GM12878 (cell line): ENCODE results near the gene ZYX. TPM values are rescaled to one million over a fixed set of nuclear protein-coding genes. Genes with fewer than 3 reads are reported as not detected.

Source experiments
- ATAC-seq: fragments of 200-7000 bp; cut with Tn5 transposase; 3 replicates; pipeline ENCODE4 v1.9.1; 2020; ENCODE audit warnings: mild to moderate bottlenecking, moderate library complexity
- BruUV-seq: library from RNA; stranded (reverse); fragments of 400-500 nt; replicated peaks from 2 replicates; lab custom pipeline; 2021; lab: Mats Ljungman, UMichigan
- CTCF ChIA-PET: fragments of 300-600 bp; sonication (Branson Sonifier 250); formaldehyde crosslinking; extraction: SDS; loops from one replicate; lab custom pipeline; 2021; ENCODE audit warnings: inconsistent platforms; lab: Yijun Ruan, JAX
- POLR2A ChIA-PET: fragments of 350-600 bp; formaldehyde crosslinking; extraction: SDS; loops from one replicate; lab custom pipeline; 2021; ENCODE audit warnings: inconsistent platforms; lab: Charles Lee
- RAD21 ChIA-PET: fragments of 300-600 bp; sonication (Branson Sonifier 250); formaldehyde crosslinking; loops from one replicate; lab custom pipeline; 2023; ENCODE audit warnings: antibody characterized with exemption; ENCODE audit not compliant: unreplicated experiment; lab: Charles Lee
- SMC1A ChIA-PET: fragments of 300-600 bp; sonication (Branson Sonifier 250); formaldehyde crosslinking; loops from one replicate; lab custom pipeline; 2023; ENCODE audit not compliant: unreplicated experiment, uncharacterized antibody; lab: Charles Lee
- DNase-seq: peaks from one replicate; pipeline ENCODE4 v3.0.0-alpha.2; 2011; ENCODE audit warnings: low read depth, low spot score
- FAIRE-seq: peaks from 3 replicates; lab custom pipeline; 2011; peaks lifted over from hg19 to GRCh38; lab: Jason Lieb, UNC
- H2AFZ ChIP-seq: 2 replicates; pipeline ENCODE4 v1.6.0; 2011; ENCODE audit warnings: low read depth, low read length, control low read depth; ENCODE audit not compliant: control insufficient read depth
- H3K27ac ChIP-seq: 2 replicates; pipeline ENCODE4 v1.5.1; 2011; ENCODE audit warnings: control low read depth; ENCODE audit not compliant: control insufficient read depth, insufficient read depth
- H3K27me3 ChIP-seq, 2 experiments: replicated peaks in 1 of 2; 2 replicates each; pipeline versions ENCODE4 v1.6.0 to v1.6.1; 2011; ENCODE audit warnings: low read length in 1 of 2; ENCODE audit not compliant: control insufficient read depth in 2 of 2, insufficient read depth in 2 of 2
- H3K36me3 ChIP-seq, 2 experiments: 2 replicates each; pipeline ENCODE4 v1.5.1; 2011; ENCODE audit warnings: low read length in 1 of 2; ENCODE audit not compliant: control insufficient read depth in 2 of 2, insufficient read depth in 2 of 2
- H3K4me1 ChIP-seq: 2 replicates; pipeline ENCODE4 v1.6.1; 2011; ENCODE audit warnings: mild to moderate bottlenecking, low read length, moderate library complexity, mixed read lengths; ENCODE audit not compliant: control insufficient read depth, insufficient read depth
- H3K4me2 ChIP-seq: 2 replicates; pipeline ENCODE4 v1.6.0; 2011; ENCODE audit warnings: control low read depth; ENCODE audit not compliant: control insufficient read depth, insufficient read depth
- H3K4me3 ChIP-seq: fragments of 200-600 bp; sonication (generic); 2 replicates; pipeline ENCODE4 v1.5.1; 2016
- H3K79me2 ChIP-seq: 2 replicates; pipeline ENCODE4 v1.6.0; 2011; ENCODE audit warnings: low read length; ENCODE audit not compliant: control insufficient read depth, insufficient read depth
- H3K9ac ChIP-seq: 2 replicates; pipeline ENCODE4 v1.8.0; 2011; ENCODE audit warnings: low read length, control low read depth, mixed read lengths; ENCODE audit not compliant: control insufficient read depth, insufficient read depth
- H3K9me3 ChIP-seq: replicated peaks from 3 replicates; pipeline ENCODE4 v1.5.1; 2011; ENCODE audit warnings: mild to moderate bottlenecking, low read length; ENCODE audit not compliant: control insufficient read depth, insufficient read depth
- H4K20me1 ChIP-seq: 2 replicates; pipeline ENCODE4 v1.6.0; 2011; ENCODE audit not compliant: control insufficient read depth, insufficient read depth
- CEBPB ChIP-seq, 2 experiments: fragments of 150-350 bp in 1 of 2; IDR thresholded peaks; 2 replicates each; pipeline ENCODE4 v1.6.1; 2012 to 2014; ENCODE audit warnings: low read depth in 2 of 2, low read length in 2 of 2, borderline replicate concordance in 1 of 2, inconsistent platforms in 1 of 2
- CHD1 ChIP-seq: IDR thresholded peaks from 2 replicates; pipeline ENCODE4 v1.6.1; 2012; ENCODE audit warnings: low read depth, low read length, improper control_type of control experiment
- HDGF ChIP-seq: fragments of 450-650 bp; IDR thresholded peaks from 2 replicates; pipeline ENCODE4 v1.6.1; 2016; ENCODE audit warnings: antibody characterized with exemption
- IKZF2 ChIP-seq, 2 experiments: fragments of 450-650 bp; IDR thresholded peaks; 2 replicates each; pipeline ENCODE4 v1.6.1; 2017; ENCODE audit warnings: mild to moderate bottlenecking in 2 of 2, moderate library complexity in 2 of 2
- JUND ChIP-seq: IDR thresholded peaks from 2 replicates; pipeline ENCODE4 v1.6.1; 2012; ENCODE audit warnings: low read depth, mild to moderate bottlenecking, low read length, improper control_type of control experiment, moderate library complexity
- MEF2A ChIP-seq: IDR thresholded peaks from 2 replicates; pipeline ENCODE4 v1.6.1; 2011; ENCODE audit warnings: low read depth, mild to moderate bottlenecking, low read length, moderate library complexity; ENCODE audit not compliant: insufficient read depth
- MTA3 ChIP-seq: IDR thresholded peaks from 2 replicates; pipeline ENCODE4 v1.6.1; 2012; ENCODE audit warnings: low read length, inconsistent platforms, borderline replicate concordance
- MYB ChIP-seq: fragments of 150-350 bp; IDR thresholded peaks from 2 replicates; pipeline ENCODE4 v1.6.1; 2014; ENCODE audit warnings: mild to moderate bottlenecking, low read depth, low read length, borderline replicate concordance
- NFXL1 ChIP-seq: fragments of 450-650 bp; IDR thresholded peaks from 2 replicates; pipeline ENCODE4 v1.6.1; 2017; ENCODE audit warnings: antibody characterized with exemption, mild to moderate bottlenecking, borderline replicate concordance
- PML ChIP-seq: IDR thresholded peaks from 2 replicates; pipeline ENCODE4 v1.6.1; 2012; ENCODE audit warnings: low read length, inconsistent platforms
- POLR2AphosphoS5 ChIP-seq: IDR thresholded peaks from 2 replicates; pipeline ENCODE4 v1.6.1; 2011; ENCODE audit warnings: mild to moderate bottlenecking, low read length, inconsistent platforms
- RAD51 ChIP-seq: fragments of 450-650 bp; IDR thresholded peaks from 2 replicates; pipeline ENCODE4 v1.6.1; 2016; ENCODE audit warnings: moderate library complexity, mild to moderate bottlenecking, inconsistent platforms
- RFX5 ChIP-seq: IDR thresholded peaks from 2 replicates; pipeline ENCODE4 v1.6.1; 2011; ENCODE audit warnings: low read depth, low read length, improper control_type of control experiment
- SREBF1 ChIP-seq: IDR thresholded peaks from 2 replicates; pipeline ENCODE4 v1.6.1; 2012; ENCODE audit warnings: mild to moderate bottlenecking, low read length
- ZNF384 ChIP-seq: IDR thresholded peaks from 2 replicates; pipeline ENCODE4 v1.6.1; 2012; ENCODE audit warnings: low read depth, mild to moderate bottlenecking, low read length, improper control_type of control experiment, borderline replicate concordance
- WGBS: methylation state at CpG from one replicate; pipeline ENCODE4 v1.1.6; 2016; ENCODE audit warnings: low lambda C conversion rate; ENCODE audit not compliant: insufficient replicate concordance, insufficient coverage; ENCODE audit errors: missing lambda C conversion rate; 5-methylcytosine and 5-hydroxymethylcytosine counted together
- in situ Hi-C: fragments of 300-500 bp; cut with MboI; formaldehyde crosslinking; loops from 9 replicates; pipeline ENCODE4 v1.14.3; 2018; ENCODE audit warnings: mixed read lengths
- intact Hi-C: fragments of 100-400 bp; cut with micrococcal nuclease; formaldehyde crosslinking; loops from one replicate; pipeline ENCODE4 v1.14.2; 2022; ENCODE audit not compliant: unreplicated experiment
- polyA plus RNA-seq, 11 experiments: library from polyadenylated mRNA; depleted of rRNA in 4 of 11; unstranded in 6 of 11; stranded (reverse) in 5 of 11; fragments of >200 nt; fragmentation: Nextera tagmentation in 4 of 11; fragmentation: Illumina TruSeq in 1 of 11; extraction: Ambion mirVana in 4 of 11; extraction: Trizol in 1 of 11; gene quantifications; 1 replicate in 1 of 11; 2 replicates in 10 of 11; pipeline versions ENCODE4 v1.2.1 to v1.2.3, GENCODE V29; 2011 to 2016; ENCODE audit warnings: inconsistent platforms in 2 of 11, missing spikeins in 2 of 11, low read depth in 1 of 11
- total RNA-seq, 4 experiments: library from RNA; depleted of rRNA in 3 of 4; stranded (reverse); fragments of >200 nt in 3 of 4; fragmentation: Illumina TruSeq in 1 of 4; extraction: Trizol in 1 of 4; gene quantifications; 2 replicates each; pipeline versions ENCODE4 v1.2.1 to v1.2.3, GENCODE V29; 2013 to 2021
- TF ChIP-seq, protein P1 (sequence below): fragments of 450-650 bp; IDR thresholded peaks from 2 replicates; pipeline ENCODE4 v1.6.1; 2014; ENCODE audit warnings: mild to moderate bottlenecking
- TF ChIP-seq, protein P2 (sequence below): IDR thresholded peaks from 2 replicates; pipeline ENCODE4 v1.6.1; 2011; ENCODE audit warnings: borderline replicate concordance, low read depth, mild to moderate bottlenecking, moderate library complexity, low read length; ENCODE audit not compliant: insufficient read depth, poor library complexity, severe bottlenecking
- TF ChIP-seq, protein P3 (sequence below): fragments of 450-650 bp; IDR thresholded peaks from 2 replicates; pipeline ENCODE4 v1.6.1; 2017; ENCODE audit warnings: mild to moderate bottlenecking, moderate library complexity

Gene ZYX
- total and polyA plus RNA-seq, 10 of the 15 experiments (the other 5 are each of a cell fraction or from before 2014, with no cell fraction given) = 2.1 to 100 (median 27.6) TPM

DNA sequence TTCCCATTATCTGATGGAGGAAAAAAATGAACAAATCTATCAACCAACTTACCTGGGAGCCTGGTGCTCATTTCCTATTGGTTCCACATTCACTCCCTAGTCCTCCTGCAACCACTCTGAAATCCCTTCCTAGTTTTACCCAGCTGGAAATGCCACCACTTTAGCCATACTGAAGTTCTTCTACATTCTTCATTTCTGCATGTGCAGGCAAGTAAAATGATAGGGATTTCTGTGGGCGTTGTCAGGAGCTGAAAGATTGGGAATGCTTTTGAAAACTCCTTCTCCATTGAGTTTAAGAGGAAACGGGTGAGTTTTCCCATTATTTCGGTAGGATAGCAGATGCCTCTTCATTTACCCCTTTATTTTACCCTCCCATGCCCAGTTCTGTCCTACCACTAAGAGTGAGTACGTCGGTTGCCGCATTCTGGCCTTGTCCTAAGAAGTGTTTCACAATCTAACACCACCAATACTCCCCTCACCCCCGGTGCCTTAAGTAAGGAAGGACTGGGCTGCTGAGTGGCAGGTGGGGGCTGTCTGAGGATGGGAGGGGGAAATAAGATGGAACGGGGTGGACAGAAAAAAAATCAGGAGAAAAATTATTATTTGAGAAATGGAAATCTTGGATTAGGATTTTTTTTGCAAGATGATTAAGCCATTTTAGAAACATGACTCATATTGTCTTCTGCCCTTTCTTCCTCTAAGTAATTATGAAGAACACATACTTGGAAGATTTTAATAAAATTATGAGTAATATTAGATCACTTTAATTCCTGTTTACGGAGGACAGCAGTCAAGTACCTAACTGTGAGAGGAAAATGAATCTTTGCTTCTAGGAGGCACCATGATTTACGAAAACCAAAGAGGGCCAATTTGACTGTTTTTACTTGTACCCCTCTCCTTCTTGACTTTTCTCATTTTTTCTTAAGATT is 48.9 kb downstream of the ZYX start:
- Histone ChIP-seq H2AFZ (no peak overlapping the region), H3K4me3 (no peak overlapping the region), H3K4me1 (no peaks in the 10 kb centered on the region)
- in situ Hi-C loops = no loop called here
- SMC1A ChIA-PET = no interaction called here
- CTCF ChIA-PET = no interaction called here
- 33% methylated on average over 10 of the region's 10 CpGs for WGBS
- TF ChIP-seq IKZF2 (IDR thresholded peaks at IDR 0.05) (no peak), ZNF384 (no peak), CHD1 (no peak), MEF2A (no peak), CEBPB (IDR thresholded peaks at IDR 0.05; ENCODE audit: borderline replicate concordance in 1 of 2, low read depth in 2 of 2, low read length in 2 of 2) (no peak), SREBF1 (no peak), HDGF (no peak), RAD51 (no peak), RFX5 (no peak), POLR2AphosphoS5 (no peak), MTA3 (no peak), NFXL1 (no peak), MYB (no peak), JUND (no peak), PML (no peak)
- TF ChIP-seq, protein P1, sequence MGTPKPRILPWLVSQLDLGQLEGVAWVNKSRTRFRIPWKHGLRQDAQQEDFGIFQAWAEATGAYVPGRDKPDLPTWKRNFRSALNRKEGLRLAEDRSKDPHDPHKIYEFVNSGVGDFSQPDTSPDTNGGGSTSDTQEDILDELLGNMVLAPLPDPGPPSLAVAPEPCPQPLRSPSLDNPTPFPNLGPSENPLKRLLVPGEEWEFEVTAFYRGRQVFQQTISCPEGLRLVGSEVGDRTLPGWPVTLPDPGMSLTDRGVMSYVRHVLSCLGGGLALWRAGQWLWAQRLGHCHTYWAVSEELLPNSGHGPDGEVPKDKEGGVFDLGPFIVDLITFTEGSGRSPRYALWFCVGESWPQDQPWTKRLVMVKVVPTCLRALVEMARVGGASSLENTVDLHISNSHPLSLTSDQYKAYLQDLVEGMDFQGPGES = no peak
- TF ChIP-seq, protein P2, sequence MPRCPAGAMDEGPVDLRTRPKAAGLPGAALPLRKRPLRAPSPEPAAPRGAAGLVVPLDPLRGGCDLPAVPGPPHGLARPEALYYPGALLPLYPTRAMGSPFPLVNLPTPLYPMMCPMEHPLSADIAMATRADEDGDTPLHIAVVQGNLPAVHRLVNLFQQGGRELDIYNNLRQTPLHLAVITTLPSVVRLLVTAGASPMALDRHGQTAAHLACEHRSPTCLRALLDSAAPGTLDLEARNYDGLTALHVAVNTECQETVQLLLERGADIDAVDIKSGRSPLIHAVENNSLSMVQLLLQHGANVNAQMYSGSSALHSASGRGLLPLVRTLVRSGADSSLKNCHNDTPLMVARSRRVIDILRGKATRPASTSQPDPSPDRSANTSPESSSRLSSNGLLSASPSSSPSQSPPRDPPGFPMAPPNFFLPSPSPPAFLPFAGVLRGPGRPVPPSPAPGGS = no peak
- TF ChIP-seq, protein P3, sequence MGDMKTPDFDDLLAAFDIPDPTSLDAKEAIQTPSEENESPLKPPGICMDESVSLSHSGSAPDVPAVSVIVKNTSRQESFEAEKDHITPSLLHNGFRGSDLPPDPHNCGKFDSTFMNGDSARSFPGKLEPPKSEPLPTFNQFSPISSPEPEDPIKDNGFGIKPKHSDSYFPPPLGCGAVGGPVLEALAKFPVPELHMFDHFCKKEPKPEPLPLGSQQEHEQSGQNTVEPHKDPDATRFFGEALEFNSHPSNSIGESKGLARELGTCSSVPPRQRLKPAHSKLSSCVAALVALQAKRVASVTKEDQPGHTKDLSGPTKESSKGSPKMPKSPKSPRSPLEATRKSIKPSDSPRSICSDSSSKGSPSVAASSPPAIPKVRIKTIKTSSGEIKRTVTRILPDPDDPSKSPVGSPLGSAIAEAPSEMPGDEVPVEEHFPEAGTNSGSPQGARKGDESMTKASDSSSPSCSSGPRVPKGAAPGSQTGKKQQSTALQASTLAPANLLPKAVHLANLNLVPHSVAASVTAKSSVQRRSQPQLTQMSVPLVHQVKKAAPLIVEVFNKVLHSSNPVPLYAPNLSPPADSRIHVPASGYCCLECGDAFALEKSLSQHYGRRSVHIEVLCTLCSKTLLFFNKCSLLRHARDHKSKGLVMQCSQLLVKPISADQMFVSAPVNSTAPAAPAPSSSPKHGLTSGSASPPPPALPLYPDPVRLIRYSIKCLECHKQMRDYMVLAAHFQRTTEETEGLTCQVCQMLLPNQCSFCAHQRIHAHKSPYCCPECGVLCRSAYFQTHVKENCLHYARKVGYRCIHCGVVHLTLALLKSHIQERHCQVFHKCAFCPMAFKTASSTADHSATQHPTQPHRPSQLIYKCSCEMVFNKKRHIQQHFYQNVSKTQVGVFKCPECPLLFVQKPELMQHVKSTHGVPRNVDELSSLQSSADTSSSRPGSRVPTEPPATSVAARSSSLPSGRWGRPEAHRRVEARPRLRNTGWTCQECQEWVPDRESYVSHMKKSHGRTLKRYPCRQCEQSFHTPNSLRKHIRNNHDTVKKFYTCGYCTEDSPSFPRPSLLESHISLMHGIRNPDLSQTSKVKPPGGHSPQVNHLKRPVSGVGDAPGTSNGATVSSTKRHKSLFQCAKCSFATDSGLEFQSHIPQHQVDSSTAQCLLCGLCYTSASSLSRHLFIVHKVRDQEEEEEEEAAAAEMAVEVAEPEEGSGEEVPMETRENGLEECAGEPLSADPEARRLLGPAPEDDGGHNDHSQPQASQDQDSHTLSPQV = no peak
- TF ChIP-seq, all 136 proteins: peak for 0
- POLR2A ChIA-PET = no interaction called here
- no TSS peak for BruUV-seq
- RAD21 ChIA-PET = no interaction called here
- no peaks in the 10 kb centered on the region for H4K20me1 ChIP-seq
- no peak for DNase-seq
- no peak overlapping the region for H3K4me2 ChIP-seq
- H3K9me3 ChIP-seq = no peaks in the 10 kb centered on the region
- no peak for ATAC-seq
- H3K9ac ChIP-seq = no peak overlapping the region
- FAIRE-seq = no peak
- H3K27ac ChIP-seq = no peak overlapping the region
- intact Hi-C loops = no loop called here
- no peaks in the 10 kb centered on the region for H3K36me3 ChIP-seq
- no peaks in the 10 kb centered on the region for H3K79me2 ChIP-seq
- no peaks in the 10 kb centered on the region; a peak in 1 of 4 replicates for H3K27me3 ChIP-seq
